Colonic mucosa (tissue), 4 donors: ENCODE measurements around the gene ATP5F1D. TPM values are rescaled to one million over a fixed set of nuclear protein-coding genes. Genes with fewer than 3 reads are reported as not detected.
A peak's percentile ranks its signal among the peaks of the same experiment; 100 is the strongest.
"Not testable (repeated sequence)": the region's sequence is repeated elsewhere in the genome, so short reads cannot be mapped to it uniquely, and the experiment has no call there.

ENCODE experiments used
- DNase-seq: peaks from one replicate; pipeline ENCODE4 v3.0.0-alpha.2; 2020
- H3K27ac ChIP-seq: fragments of 200-600 bp; one replicate; pipeline ENCODE4 v1.8.0; 2021
- H3K27me3 ChIP-seq: fragments of 200-600 bp; one replicate; pipeline ENCODE4 v1.8.0; 2021
- H3K36me3 ChIP-seq: fragments of 200-600 bp; one replicate; pipeline ENCODE4 v1.8.0; 2021
- H3K4me1 ChIP-seq: fragments of 200-600 bp; one replicate; pipeline ENCODE4 v1.8.0; 2021; ENCODE audit warnings: mild to moderate bottlenecking
- H3K4me3 ChIP-seq: fragments of 200-600 bp; one replicate; pipeline ENCODE4 v1.8.0; 2021
- H3K9ac ChIP-seq, 2 donors: one replicate each; pipeline ENCODE4 v1.7.0; 2013; ENCODE audit warnings: control low read depth in 2 of 2, low read depth in 2 of 2, low read length in 2 of 2
- H3K9me3 ChIP-seq: fragments of 200-600 bp; one replicate; pipeline ENCODE4 v1.8.0; 2021
- CTCF ChIP-seq: fragments of 200-600 bp; IDR thresholded peaks from one replicate; pipeline ENCODE4 v1.8.0; 2022; ENCODE audit warnings: antibody characterized with exemption, mild to moderate bottlenecking
- intact Hi-C: fragments of 100-400 bp; cut with DNase I; formaldehyde crosslinking; loops from one replicate; pipeline ENCODE4 v1.14.1; 2022
- total RNA-seq, 2 donors: library from RNA; stranded (reverse); fragmentation: NEBNext Ultra II Directional in 1 of 2; extraction: Animal tissue kit (Norgen Biotek cat#: 25700) in 1 of 2; gene quantifications; one replicate each; pipeline ENCODE4 v1.2.1, GENCODE V29; 2021
- donor health status: healthy.
- donor health status: DM: no; HTN: no; CAD: no.
- donor health status: DM: no; HTN: no; CAD: no.

ATP5F1D gene
- total RNA-seq, 2 donors from 2014 or later, result 359 to 627 TPM

GRCh38 chr19:1243768-1244692, 2.5 kb downstream of the ATP5F1D start:
- Histone ChIP-seq H3K36me3 (no peaks in the 10 kb centered on the region), H3K27ac (peak overlapping the region; percentile 97), H3K27me3 (no peaks in the 10 kb centered on the region), H3K4me3 (peak overlapping the region; percentile 10), H3K4me1 (peaks cover 34% of the 10 kb centered on the region), H3K9me3 (no peaks in the 10 kb centered on the region), H3K9ac (peak overlapping the region; percentile 70)
- intact Hi-C loops, result loop anchor here (2.0 kb wide), 1 partner anchor 23 kb away; no protein-coding TSS in a partner anchor
- DNase-seq, result peak; percentile 91
- peak; percentile 94 for TF ChIP-seq CTCF

- Histone ChIP-seq H3K27ac (peak overlapping the region; percentile 97), H3K9ac (peak overlapping the region; percentile 70), H3K27me3 (no peaks in the 10 kb centered on the region), H3K4me1 (peaks cover 34% of the 10 kb centered on the region), H3K9me3 (no peaks in the 10 kb centered on the region), H3K4me3 (peak overlapping the region; percentile 10), H3K36me3 (no peaks in the 10 kb centered on the region)
- TF ChIP-seq CTCF, result no peak
- intact Hi-C loops, result loop anchor here (2.0 kb wide), 1 partner anchor 22 kb away; no protein-coding TSS in a partner anchor
- peak; percentile 85 for DNase-seq
Measured at GRCh38 chr19:1244693-1245451, 3.3 kb downstream of the ATP5F1D start.

- TF ChIP-seq CTCF, result no peak
- peak overlapping the region; percentile 64 to 70 for H3K9ac ChIP-seq
- intact Hi-C loops, result loop anchor here (2.0 kb wide), 1 partner anchor 21 kb away; no protein-coding TSS in a partner anchor
Measured at GRCh38 chr19:1245494-1246264, 4.1 kb downstream of the ATP5F1D start.

GRCh38 chr19:1246265-1247087, 4.9 kb downstream of the ATP5F1D start:
- H3K4me3 ChIP-seq, H3K36me3 ChIP-seq, intact Hi-C loops, H3K9me3 ChIP-seq, H3K27me3 ChIP-seq: not testable (repeated sequence)
- Histone ChIP-seq H3K9ac (peak overlapping the region in 1 of 2 donors; percentile 70), H3K27ac (peak overlapping the region; percentile 97), H3K4me1 (peaks cover 27% of the 10 kb centered on the region)
- DNase-seq, result peak; percentile 49

More at GRCh38 chr19:1245494-1246264, 4.1 kb downstream of the ATP5F1D start:
- Histone ChIP-seq H3K4me1 (peaks cover 34% of the 10 kb centered on the region), H3K9me3 (no peaks in the 10 kb centered on the region), H3K27ac (peak overlapping the region; percentile 97), H3K4me3 (peak overlapping the region; percentile 10), H3K36me3 (no peaks in the 10 kb centered on the region), H3K27me3 (no peaks in the 10 kb centered on the region)
- peak; percentile 78 for DNase-seq

GRCh38 chr19:1247748-1248138, 6.2 kb downstream of the ATP5F1D start:
- peak overlapping the region; percentile 66 for H3K4me3 ChIP-seq
- H3K27me3 ChIP-seq, result no peaks in the 10 kb centered on the region
- no peak for TF ChIP-seq CTCF
- no peaks in the 10 kb centered on the region for H3K36me3 ChIP-seq
- no peaks in the 10 kb centered on the region for H3K9me3 ChIP-seq
- H3K9ac ChIP-seq, result peak overlapping the region; percentile 79 to 97
- peak overlapping the region; percentile 97 for H3K27ac ChIP-seq
- intact Hi-C loops, result no loop called here
- H3K4me1 ChIP-seq, result peaks cover 27% of the 10 kb centered on the region
- no peak for DNase-seq
